ENCODE measurements around the gene CLCNKA.
"Not testable (repeated sequence)": the region's sequence is repeated elsewhere in the genome, so short reads cannot be mapped to it uniquely, and the experiment has no call there.

CLCNKA gene

GRCh38 chr1:15997637-15998280 is 24.1 kb upstream of the CLCNKA start:
- DNase-seq: no peak

DNA sequence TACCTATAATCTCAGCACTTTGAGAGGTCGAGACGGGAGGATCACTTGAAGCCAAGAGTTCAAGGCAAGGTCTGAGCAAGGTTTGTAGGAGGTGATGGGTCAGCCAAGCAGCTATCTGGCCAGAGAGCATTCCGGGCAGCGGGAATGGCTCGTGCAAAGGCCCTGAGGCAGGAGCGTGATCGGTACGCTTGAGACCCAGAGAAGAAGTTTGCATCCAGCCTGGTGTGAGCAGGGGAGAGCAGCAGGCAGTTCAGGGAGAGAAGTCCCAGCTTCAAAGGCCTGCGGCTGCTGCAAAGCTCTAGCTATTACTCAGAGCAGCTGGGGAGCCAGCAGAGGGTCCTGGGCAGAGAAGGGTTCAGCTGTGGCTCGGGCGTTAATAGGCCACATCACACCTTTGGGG is 22.9 kb upstream of the CLCNKA start:
- no peak for DNase-seq

DNA sequence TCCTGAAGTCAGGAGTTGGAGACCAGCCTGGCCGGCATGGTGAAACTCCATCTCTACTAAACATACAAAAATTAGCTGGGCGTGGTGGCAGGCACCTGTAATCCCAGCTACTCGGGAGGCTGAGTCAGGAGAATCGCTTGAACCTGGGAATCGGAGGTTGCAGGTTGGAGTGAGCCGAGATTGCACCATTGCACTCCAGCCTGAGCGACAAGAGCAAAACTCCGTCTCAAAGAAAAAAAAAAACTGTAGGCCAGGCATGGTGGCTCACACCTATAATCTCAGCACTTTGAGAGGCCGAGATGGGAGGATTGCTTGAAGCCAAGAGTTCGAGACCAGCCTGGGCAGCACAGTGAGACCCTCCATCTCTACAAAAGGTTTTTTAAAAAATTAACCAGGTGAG is 20.6 kb upstream of the CLCNKA start:
- not testable (repeated sequence) for DNase-seq

GRCh38 chr1:16005597-16005996 is 16.2 kb upstream of the CLCNKA start:
- no peak for DNase-seq

DNA sequence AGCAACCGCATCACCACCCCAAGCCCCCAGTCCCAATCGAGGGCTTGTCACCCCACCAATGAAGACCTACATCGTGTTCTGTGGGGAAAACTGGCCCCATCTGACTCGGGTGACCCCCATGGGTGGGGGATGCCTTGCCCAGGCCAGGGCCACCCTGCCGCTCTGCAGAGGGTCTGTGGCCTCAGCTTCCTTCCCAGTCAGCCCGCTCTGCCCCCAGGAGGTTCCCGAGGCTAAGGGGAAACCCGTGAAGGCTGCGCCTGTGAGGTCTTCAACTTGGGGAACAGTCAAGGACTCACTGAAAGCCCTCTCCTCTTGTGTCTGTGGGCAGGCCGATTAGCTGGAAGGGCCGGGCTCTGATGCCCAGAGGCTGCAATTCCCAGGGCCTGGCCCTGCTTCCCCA is 15.8 kb upstream of the CLCNKA start:
- DNase-seq: no peak

DNA sequence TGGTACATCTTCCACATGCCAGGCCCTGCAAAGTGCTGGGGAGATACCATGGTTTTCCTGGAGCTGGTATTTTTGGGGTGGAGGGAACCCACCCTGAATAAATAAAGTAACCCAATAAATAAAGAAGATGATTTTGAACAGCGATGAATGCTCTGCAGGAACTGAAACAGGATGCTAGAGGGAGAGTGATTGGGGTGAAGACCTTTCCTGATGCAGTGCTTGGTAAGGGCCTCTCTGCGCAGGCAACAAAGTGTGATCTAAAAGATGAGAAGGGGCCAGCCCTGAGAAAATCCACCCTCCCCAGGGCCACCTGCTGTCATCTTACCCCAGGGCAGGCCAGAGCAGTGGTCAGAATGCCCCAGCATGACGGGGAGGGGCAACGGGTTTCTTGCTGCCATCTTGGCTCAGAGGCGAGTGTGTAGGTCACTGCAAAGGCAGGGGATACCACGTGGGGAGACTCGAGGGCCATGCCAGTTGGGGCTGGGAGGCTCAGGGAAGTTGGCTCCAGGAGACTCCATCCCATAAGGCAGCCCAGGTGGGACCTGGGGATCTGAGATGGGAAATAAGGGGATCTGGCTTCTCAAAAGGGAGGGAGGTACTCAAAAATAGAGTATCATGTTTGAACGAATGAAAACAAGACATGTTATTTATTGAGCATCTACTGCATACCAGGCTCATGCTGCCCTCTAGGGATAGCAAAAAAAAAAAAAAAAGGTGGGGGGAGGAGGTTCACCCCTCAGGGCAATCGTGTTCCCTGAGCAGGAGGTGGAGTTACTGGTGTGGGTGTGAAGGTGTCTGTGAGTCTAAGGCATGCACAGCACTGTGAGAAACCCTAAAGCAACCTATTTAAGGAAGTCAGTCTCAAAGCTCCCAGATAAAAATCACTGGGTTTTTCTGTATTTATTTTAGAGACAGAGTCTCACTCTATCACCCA is 15.0 kb upstream of the CLCNKA start:
- DNase-seq: no peak

GRCh38 chr1:16007671-16008341 is 14.0 kb upstream of the CLCNKA start:
- no peak for DNase-seq

- peak; percentile 87 for DNase-seq
Measured at GRCh38 chr1:16009030-16009460, 12.8 kb upstream of the CLCNKA start.

GRCh38 chr1:16009678-16010077 is 12.2 kb upstream of the CLCNKA start:
- no peak for DNase-seq

- no peak for DNase-seq
Measured at GRCh38 chr1:16010837-16011236, 11.0 kb upstream of the CLCNKA start.

GRCh38 chr1:16011936-16012589 is 9.8 kb upstream of the CLCNKA start:
- no peak for DNase-seq

DNA sequence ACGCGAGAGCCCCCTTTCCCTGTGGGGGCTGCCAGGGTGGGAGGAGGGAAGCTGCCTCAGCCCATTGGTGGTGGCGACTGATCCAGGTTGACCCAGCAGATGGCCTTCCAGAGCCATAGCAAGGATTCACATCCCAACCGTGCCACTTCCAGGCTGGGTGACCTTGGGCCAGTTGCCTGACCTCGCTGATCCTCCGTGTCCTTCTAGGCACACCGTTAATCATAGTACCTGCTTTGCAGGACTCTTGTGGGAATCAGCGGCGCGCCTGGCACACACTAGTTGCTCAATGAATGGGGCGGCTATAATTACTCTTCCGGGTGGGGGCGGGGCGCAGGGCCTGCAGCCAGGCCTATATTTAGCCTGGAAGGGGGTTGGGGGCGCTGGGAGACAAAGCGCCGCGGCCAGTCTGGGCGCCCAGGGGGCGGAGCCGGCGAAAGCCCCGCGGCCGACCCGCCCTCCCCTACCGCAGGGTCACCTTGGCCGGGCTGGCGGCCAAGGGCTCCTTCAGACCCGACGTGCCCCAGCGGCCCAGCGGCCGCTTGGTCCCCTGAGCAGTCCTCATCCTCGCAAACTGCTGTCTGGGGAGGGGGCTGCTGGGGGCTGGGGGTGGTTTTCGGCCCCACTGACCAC is 9.1 kb upstream of the CLCNKA start:
- DNase-seq: peak; percentile 69

- DNase-seq: peak; percentile 55
Measured at GRCh38 chr1:16013220-16013907, 8.5 kb upstream of the CLCNKA start.

DNA sequence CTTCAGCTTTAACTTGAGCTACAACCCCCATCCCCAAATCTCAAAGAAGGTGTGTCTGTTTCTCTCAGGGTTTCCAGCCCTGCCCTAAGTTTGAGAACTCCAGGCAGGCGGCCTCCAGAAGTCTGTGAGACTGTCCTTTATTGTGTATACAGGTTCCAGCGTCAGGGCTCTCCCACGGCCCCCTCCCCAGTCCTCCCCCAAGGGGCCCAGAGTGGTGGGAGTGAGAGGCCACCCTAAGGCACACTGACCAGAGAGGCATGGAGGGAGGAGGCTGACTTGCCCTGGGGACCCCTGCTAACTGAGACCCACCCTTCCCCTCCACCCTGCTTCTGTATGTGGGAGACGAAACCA is 8.0 kb upstream of the CLCNKA start:
- DNase-seq: no peak

DNA sequence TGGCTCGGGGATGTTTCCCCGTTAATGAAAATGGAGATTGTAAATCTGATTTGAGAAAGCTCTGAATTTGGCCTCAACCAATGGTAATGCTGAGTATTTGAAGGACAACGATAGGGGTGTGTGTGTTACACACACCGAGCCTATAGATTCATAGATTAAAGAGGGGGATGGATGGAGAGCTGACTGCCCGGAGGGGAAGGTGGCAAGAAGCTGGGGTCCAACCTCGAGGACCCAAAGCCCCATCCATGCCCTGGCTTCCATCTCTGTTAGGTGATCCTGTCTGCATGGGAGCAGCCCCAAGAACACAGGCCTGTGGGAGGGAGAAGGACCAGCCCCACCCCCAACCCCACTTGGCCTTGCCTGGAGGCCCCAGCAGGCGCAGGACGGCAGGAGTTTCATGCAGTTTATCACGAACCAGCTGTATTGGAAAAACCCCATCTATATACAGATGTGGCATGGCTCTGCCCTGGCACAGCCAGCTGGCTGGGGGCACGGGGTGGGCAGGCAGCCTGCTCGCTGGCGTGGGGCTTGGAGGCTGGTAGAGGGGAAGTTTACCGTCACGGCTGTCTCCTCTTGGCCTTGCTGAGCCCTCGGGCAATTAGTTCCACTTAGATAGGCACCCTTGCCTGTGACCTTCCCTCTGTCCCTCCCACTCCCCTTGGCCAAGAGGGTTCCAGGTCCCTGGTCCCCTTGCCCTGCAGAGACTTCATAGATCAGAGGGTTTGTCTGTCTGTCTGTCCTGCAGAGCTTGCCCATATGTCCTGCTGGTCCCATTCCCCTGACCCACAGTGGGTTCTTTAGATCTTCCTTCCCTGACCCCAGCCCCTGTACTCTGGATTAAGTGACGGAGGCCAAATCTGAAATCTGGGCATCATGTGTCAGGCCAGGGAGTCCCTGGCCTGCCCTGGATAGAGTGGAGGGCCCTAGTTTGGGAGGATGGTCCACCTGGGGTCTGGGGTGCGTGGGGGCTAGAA is 7.0 kb upstream of the CLCNKA start:
- no peak for DNase-seq

DNA sequence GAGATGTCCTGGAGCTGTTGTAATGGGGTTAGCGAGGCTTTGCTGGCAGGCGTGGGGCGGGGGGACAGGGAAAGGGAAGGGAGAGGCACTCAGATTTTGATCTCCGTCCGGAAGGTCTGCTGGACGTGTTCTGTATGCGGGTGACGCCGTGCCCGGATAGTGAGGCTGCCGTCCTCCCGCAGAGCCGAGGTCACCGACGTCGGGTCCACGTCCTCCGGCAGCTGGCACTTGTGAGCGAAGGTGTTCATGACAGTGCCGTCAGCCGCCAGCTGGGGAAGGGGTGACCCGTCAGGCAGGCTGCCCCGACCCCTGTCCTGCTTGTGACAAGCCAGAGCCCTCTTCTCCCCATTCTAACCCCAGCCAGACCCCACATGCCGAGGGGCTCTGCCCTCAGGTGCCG is 6.3 kb upstream of the CLCNKA start:
- DNase-seq: peak; percentile 29

- no peak for DNase-seq
Measured at GRCh38 chr1:16015960-16016901, 5.6 kb upstream of the CLCNKA start.

DNA sequence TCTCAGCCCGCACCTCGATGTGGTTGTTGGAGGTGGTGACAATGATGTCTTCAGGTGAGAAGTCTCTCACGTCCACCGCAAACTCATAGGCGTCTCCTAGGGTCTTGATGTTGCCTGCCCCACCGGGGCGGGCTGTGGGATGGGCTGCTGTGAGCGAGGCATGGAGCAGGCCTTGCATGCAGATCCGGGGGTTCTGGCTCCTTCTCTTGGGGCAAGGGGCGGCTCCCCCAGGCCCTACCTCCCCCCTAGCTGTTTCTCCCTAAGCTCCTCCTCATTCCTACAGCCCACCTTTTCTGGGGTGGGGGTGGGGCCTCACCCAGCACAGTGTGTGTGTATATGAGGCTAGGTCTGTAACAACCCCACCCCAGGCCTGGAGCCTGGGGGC is 4.8 kb upstream of the CLCNKA start:
- DNase-seq: no peak

DNA sequence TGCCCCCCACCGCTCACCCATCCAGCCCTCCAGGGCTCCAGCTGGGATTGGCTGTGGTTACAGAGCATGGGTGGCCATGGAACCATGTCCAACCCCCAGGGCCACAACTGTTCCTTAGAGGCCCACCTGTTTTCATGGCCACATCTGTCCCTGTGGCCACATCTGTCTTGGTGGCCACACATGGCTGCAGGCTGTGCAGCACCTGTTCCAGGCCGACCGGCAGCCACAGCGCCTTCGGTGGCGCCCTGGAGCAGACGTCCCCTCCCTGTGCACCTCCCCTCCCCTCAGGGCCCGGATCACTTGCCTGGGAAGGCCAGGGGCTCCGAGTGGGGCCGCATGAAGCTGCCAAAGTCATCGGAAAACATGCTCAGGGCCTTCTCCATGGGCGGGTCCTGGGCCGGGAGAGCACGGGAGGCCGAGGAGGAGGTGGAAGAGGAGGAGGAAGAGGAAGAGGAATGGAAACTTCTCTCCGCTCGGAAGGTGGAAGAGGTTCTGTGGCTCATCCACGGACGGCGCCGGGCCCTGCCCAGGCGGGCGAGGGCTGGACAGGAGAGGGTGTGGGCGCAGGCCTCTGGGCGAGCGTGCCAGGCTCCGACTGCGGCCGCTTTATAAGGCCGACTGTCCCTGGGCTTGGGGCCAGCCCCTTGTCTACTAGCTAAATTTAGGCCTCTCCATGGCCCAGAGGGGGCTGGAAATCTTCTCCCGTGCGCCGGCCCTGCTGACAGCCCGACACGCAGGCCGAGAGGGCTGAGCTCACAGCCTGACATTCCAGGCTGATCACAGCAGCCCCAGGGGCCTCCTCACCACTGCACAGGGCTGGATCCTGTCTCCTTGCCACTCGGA is 4.2 kb upstream of the CLCNKA start, which contains the start of gene HSPB7:
Gene HSPB7, minus strand, starts transcription at position 583 of the 843 bp plus-strand sequence. Its CDS starts 80 bp downstream, at position 503.
- no peak for DNase-seq
